MM.1S (cell line): ENCODE results near the gene MCL1.
"Not testable (repeated sequence)": the region's sequence is repeated elsewhere in the genome, so short reads cannot be mapped to it uniquely, and the experiment has no call there.

Experiments
- DNase-seq: peaks from one replicate; pipeline ENCODE4 v3.0.0-alpha.2; 2015
- H2AFZ ChIP-seq: fragments of 300-600 bp; sonication (generic); 2 replicates; pipeline ENCODE4 v1.6.0; 2016; ENCODE audit warnings: antibody characterized with exemption, low read length
- H3F3A ChIP-seq: fragments of 300-600 bp; sonication (generic); 2 replicates; pipeline ENCODE4 v1.6.1; 2016; ENCODE audit warnings: mild to moderate bottlenecking, antibody characterized with exemption, low read length, moderate library complexity, mixed read lengths; ENCODE audit not compliant: insufficient read depth
- H3K27ac ChIP-seq: fragments of 300-600 bp; sonication (generic); 2 replicates; pipeline ENCODE4 v1.5.1; 2016; ENCODE audit warnings: mild to moderate bottlenecking, low read length
- H3K27me3 ChIP-seq: fragments of 300-600 bp; sonication (generic); replicated peaks from 2 replicates; pipeline ENCODE4 v1.6.0; 2016; ENCODE audit warnings: low read length; ENCODE audit not compliant: insufficient read depth
- H3K36me3 ChIP-seq: fragments of 300-600 bp; sonication (generic); replicated peaks from 2 replicates; pipeline ENCODE4 v1.6.1; 2016; ENCODE audit warnings: mild to moderate bottlenecking, low read length, mixed read lengths; ENCODE audit not compliant: insufficient read depth
- H3K4me1 ChIP-seq: fragments of 300-600 bp; sonication (generic); 2 replicates; pipeline ENCODE4 v1.6.1; 2016; ENCODE audit warnings: low read length, mixed read lengths
- H3K4me2 ChIP-seq: fragments of 300-600 bp; sonication (generic); 2 replicates; pipeline ENCODE4 v1.6.0; 2016; ENCODE audit warnings: low read depth, low read length
- H3K4me3 ChIP-seq: fragments of 300-600 bp; sonication (generic); 2 replicates; pipeline ENCODE4 v1.5.1; 2016; ENCODE audit warnings: low read length, mixed read lengths
- H3K79me2 ChIP-seq: fragments of 300-600 bp; sonication (generic); 2 replicates; pipeline ENCODE4 v1.6.1; 2016; ENCODE audit warnings: mixed run types, low read length, mixed read lengths
- H3K9ac ChIP-seq: fragments of 300-600 bp; sonication (generic); 2 replicates; pipeline ENCODE4 v1.6.1; 2016; ENCODE audit warnings: low read length, mixed read lengths
- H3K9me2 ChIP-seq: fragments of 300-600 bp; sonication (generic); replicated peaks from 2 replicates; pipeline ENCODE4 v1.6.1; 2016; ENCODE audit warnings: mild to moderate bottlenecking, low read length, mixed read lengths; ENCODE audit not compliant: insufficient read depth
- H3K9me3 ChIP-seq: fragments of 300-600 bp; sonication (generic); replicated peaks from 2 replicates; pipeline ENCODE4 v1.6.1; 2016; ENCODE audit warnings: mild to moderate bottlenecking, low read length, mixed read lengths; ENCODE audit not compliant: insufficient read depth
- H4K20me1 ChIP-seq: fragments of 300-600 bp; sonication (generic); 2 replicates; pipeline ENCODE4 v1.6.1; 2016; ENCODE audit warnings: mild to moderate bottlenecking, low read length, moderate library complexity, mixed read lengths; ENCODE audit not compliant: insufficient read depth
- CTCF ChIP-seq: fragments of 300-600 bp; sonication (generic); IDR thresholded peaks from 2 replicates; pipeline ENCODE4 v1.5.1; 2016; ENCODE audit warnings: antibody characterized with exemption, low read length, mixed read lengths
- EZH2 ChIP-seq: fragments of 300-600 bp; sonication (generic); optimal IDR thresholded peaks from 2 replicates; pipeline ENCODE3; 2017; ENCODE audit warnings: low read depth, mild to moderate bottlenecking, antibody characterized with exemption, low read length, mixed read lengths
- EZH2phosphoT487 ChIP-seq: fragments of 300-600 bp; sonication (generic); IDR thresholded peaks from 2 replicates; pipeline ENCODE4 v1.6.1; 2018; ENCODE audit warnings: antibody characterized with exemption, low read length

Gene MCL1

GRCh38 chr1:150580966-150581365 lies 1.6 kb upstream of the MCL1 start:
- Histone ChIP-seq H3K79me2 (peaks cover 43% of the 10 kb centered on the region), H4K20me1 (peaks cover 30% of the 10 kb centered on the region), H3F3A (peaks cover 34% of the 10 kb centered on the region), H3K36me3 (peaks cover 14% of the 10 kb centered on the region; the same call in 1 of the 2 replicates), H3K4me1 (peaks cover 19% of the 10 kb centered on the region)
- not testable (repeated sequence) for H3K9ac ChIP-seq, H2AFZ ChIP-seq, H3K4me3 ChIP-seq, DNase-seq, H3K9me3 ChIP-seq, H3K9me2 ChIP-seq, H3K27ac ChIP-seq, H3K27me3 ChIP-seq, H3K4me2 ChIP-seq

- no peaks in the 10 kb centered on the region for H3K27me3 ChIP-seq
- H3K27ac ChIP-seq: peak overlapping the region; percentile 40; the same call in 1 of the 2 replicates
- no peaks in the 10 kb centered on the region for H3K9me3 ChIP-seq
- H3K4me1 ChIP-seq: peaks cover 27% of the 10 kb centered on the region
- H3K4me3 ChIP-seq: peak overlapping the region; percentile 84
- DNase-seq: no peak
- TF ChIP-seq EZH2phosphoT487: no peak
- no peak for TF ChIP-seq EZH2
- no peak for TF ChIP-seq CTCF
- no peaks in the 10 kb centered on the region for H3K9me2 ChIP-seq
- peaks cover 38% of the 10 kb centered on the region for H4K20me1 ChIP-seq
- peak overlapping the region; percentile 84 for H3K4me2 ChIP-seq
- peak overlapping the region; percentile 62 for H3K9ac ChIP-seq
- H2AFZ ChIP-seq: peak overlapping the region; percentile 71
- H3K79me2 ChIP-seq: peaks cover 52% of the 10 kb centered on the region
- H3F3A ChIP-seq: peaks cover 43% of the 10 kb centered on the region
- H3K36me3 ChIP-seq: peaks cover 23% of the 10 kb centered on the region; the same call in 1 of the 2 replicates
These were observed 684 bp upstream of the MCL1 start for GRCh38 chr1:150579945-150580642.

DNA sequence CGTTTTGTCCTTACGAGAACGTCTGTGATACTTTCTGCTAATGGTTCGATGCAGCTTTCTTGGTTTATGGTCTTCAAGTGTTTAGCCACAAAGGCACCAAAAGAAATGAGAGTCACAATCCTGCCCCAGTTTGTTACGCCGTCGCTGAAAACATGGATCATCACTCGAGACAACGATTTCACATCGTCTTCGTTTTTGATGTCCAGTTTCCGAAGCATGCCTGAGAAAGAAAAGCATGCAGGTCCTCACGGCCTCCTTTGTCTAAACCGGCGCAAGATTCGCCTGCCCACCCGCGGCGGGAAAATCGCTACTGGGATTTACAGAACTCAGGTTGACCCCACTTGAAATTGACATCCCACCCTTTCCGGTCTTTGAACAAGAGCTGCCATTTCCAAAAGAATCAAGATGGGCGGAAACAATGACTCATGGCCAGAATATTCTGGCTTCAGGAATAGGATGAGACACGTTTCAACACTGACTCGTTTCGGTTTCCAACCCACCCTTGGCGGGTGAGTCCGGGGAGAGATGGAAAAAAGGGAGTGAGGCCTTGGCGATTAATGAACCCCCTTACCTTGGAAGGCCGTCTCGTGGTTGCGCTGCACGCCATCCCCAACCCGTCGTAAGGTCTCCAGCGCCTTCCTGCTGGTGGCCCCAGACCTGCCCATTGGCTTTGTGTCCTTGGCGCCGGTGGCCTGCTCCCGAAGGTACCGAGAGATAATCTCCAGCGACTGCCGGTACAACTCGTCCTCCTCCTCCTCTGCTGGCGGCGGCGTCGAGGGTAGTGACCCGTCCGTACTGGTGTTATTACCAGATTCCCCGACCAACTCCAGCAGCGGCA lies 919 bp downstream of the MCL1 start:
- Histone ChIP-seq H3K79me2 (peaks cover 68% of the 10 kb centered on the region), H3K4me2 (peak overlapping the region; percentile 72), H4K20me1 (peaks cover 38% of the 10 kb centered on the region), H3K9me3 (no peaks in the 10 kb centered on the region), H3K9ac (peak overlapping the region; percentile 98), H3K36me3 (peaks cover 35% of the 10 kb centered on the region; the same call in 1 of the 2 replicates), H3F3A (peaks cover 57% of the 10 kb centered on the region), H3K27me3 (no peaks in the 10 kb centered on the region), H2AFZ (no peak overlapping the region), H3K4me3 (peak overlapping the region; percentile 84), H3K4me1 (peaks cover 40% of the 10 kb centered on the region), H3K27ac (peak overlapping the region; percentile 86), H3K9me2 (no peaks in the 10 kb centered on the region)
- peak; percentile 46 for DNase-seq
- TF ChIP-seq CTCF: no peak
- TF ChIP-seq EZH2: no peak
- no peak for TF ChIP-seq EZH2phosphoT487
